Heart right ventricle (tissue), 16 donors: ENCODE data around the gene MRPS12. TPM values are rescaled to one million over a fixed set of nuclear protein-coding genes. Genes with fewer than 3 reads are reported as not detected.

Experiments used
- ATAC-seq, 8 donors: fragments of 200-7000 bp; cut with Tn5 transposase; one replicate each; pipeline ENCODE4 v1.9.1; 2020; ENCODE audit warnings: mild to moderate bottlenecking in 8 of 8, moderate library complexity in 8 of 8, moderate number of reproducible peaks in 1 of 8
- DNase-seq, 2 donors: peaks; one replicate each; pipeline ENCODE4 v3.0.0-alpha.2; 2020
- H3K27ac ChIP-seq, 10 donors: fragments of 200-600 bp; sonication (generic) in 2 of 10; one replicate each; pipeline versions ENCODE4 v1.5.0 to v1.8.0; 2020 to 2022; ENCODE audit warnings: mild to moderate bottlenecking in 3 of 10
- H3K27me3 ChIP-seq, 7 donors: fragments of 200-600 bp; one replicate each; pipeline ENCODE4 v1.8.0; 2021 to 2022; ENCODE audit warnings: mild to moderate bottlenecking in 2 of 7
- H3K36me3 ChIP-seq, 9 donors: fragments of 200-600 bp; sonication (generic) in 1 of 9; one replicate each; pipeline versions ENCODE4 v1.5.0 to v1.8.0; 2020 to 2022; ENCODE audit warnings: mild to moderate bottlenecking in 2 of 9
- H3K4me1 ChIP-seq, 9 donors: fragments of 200-600 bp; sonication (generic) in 1 of 9; one replicate each; pipeline versions ENCODE4 v1.5.0 to v1.8.0; 2020 to 2022; ENCODE audit warnings: mild to moderate bottlenecking in 4 of 9
- H3K4me3 ChIP-seq, 10 donors: fragments of 200-600 bp; sonication (generic) in 2 of 10; one replicate each; pipeline versions ENCODE4 v1.5.0 to v1.8.0; 2020 to 2022; ENCODE audit warnings: mild to moderate bottlenecking in 7 of 10, moderate library complexity in 2 of 10
- H3K9me3 ChIP-seq, 11 donors: fragments of 200-600 bp in 10 of 11; sonication (generic) in 2 of 11; one replicate each; pipeline versions ENCODE4 v1.5.0 to v1.8.0; 2013 to 2022; ENCODE audit warnings: mild to moderate bottlenecking in 2 of 11, control low read depth in 1 of 11, moderate library complexity in 1 of 11
- CTCF ChIP-seq, 9 donors: fragments of 200-600 bp; sonication (generic) in 2 of 9; IDR thresholded peaks; one replicate each; pipeline versions ENCODE4 v1.5.0 to v1.8.0; 2021 to 2022; ENCODE audit warnings: antibody characterized with exemption in 9 of 9, mild to moderate bottlenecking in 5 of 9, moderate library complexity in 1 of 9
- WGBS, 2 donors: extraction: QIAGEN DNeasy Blood & Tissue Kit; methylation state at CpG; one replicate each; pipeline ENCODE4 v1.1.7; 2013; ENCODE audit warnings: inconsistent platforms in 1 of 2; 5-methylcytosine and 5-hydroxymethylcytosine counted together
- intact Hi-C, 10 donors: fragments of 100-400 bp; cut with DNase I; formaldehyde crosslinking; loops; one replicate each; pipeline versions ENCODE4 v1.11.1 to v1.14.2; 2022
- polyA plus RNA-seq, 2 donors: library from polyadenylated mRNA; stranded (reverse); fragments of 200-250 nt; gene quantifications; one replicate each; pipeline ENCODE4 v1.2.3, GENCODE V29; 2013
- total RNA-seq, 10 donors: library from RNA; stranded (reverse); fragmentation: NEBNext Ultra II Directional in 3 of 10; extraction: Animal tissue kit (Norgen Biotek cat#: 25700) in 3 of 10; gene quantifications; one replicate each; pipeline versions ENCODE4 v1.2.1 to v1.2.4, GENCODE V29; 2021 to 2023
- donor health status: Arrhythmogenic right ventricular cardiomyopathy.
- donor health status: ischemic (EF 13 %, LVEDD 7.1; RV severe dilation, severe dysfunction).
- donor health status: healthy with polysubstance abuse.
- donor health status: DM: no; HTN: yes; CAD: no.
- donor health status: DM: no; HTN: no; CAD: no.
- donor health status: ischemic (EF 25% LVEDD 6.9; RV normal size, moderate dysfunction).
- donor health status: ischemic (EF 25% LVEDD 5.7; RV mildly dilated, moderate dysfunction).
- donor health status: healthy.
- donor health status: DM: yes; HTN: yes; CAD: no.
- donor health status: Ischemic cardiomyopathy.
- donor health status: ischemic (EF 35%, LVEDD 5.7; RV mildly dilated, moderate dysfunction).
- donor health status: nonischemic (EF 11% LVEDD 7.7; RV severe dilation, severe dysfunction).
- donor health status: DM: yes; HTN: yes; CAD: no.
- donor health status: PGD.
- donor health status: ischemic (EF 29% LVEDD 5.4; RV normal size, mild dysfunction).
- donor health status: nonischemic (EF 23%, LVEDD 6.1; RV moderate dilation, normal function).

Gene MRPS12
- total and polyA plus RNA-seq, 12 donors, result 39.7 to 122 (median 54.1) TPM

- no peaks in the 10 kb centered on the region for H3K9me3 ChIP-seq
- intact Hi-C loops, result loop anchor here in 3 of 10 donors (10.0 kb wide), 5 partner anchors 188 to 528 kb away; partner anchors contain the start of gene ACTN4 (in 1 of the 3)
- DNase-seq (no peak), ATAC-seq (no peak)
- TF ChIP-seq CTCF (IDR thresholded peaks at IDR 0.05), result no peak
- H3K27me3 ChIP-seq, result no peaks in the 10 kb centered on the region
- H3K27ac ChIP-seq, result no peak overlapping the region
- H3K4me3 ChIP-seq, result no peak overlapping the region
- H3K4me1 ChIP-seq, result no peaks in the 10 kb centered on the region
- WGBS, 2 donors, result 89 to 92% methylated on average over 5 of the region's 5 CpGs
- peaks cover 0 to 46% (median 17%) of the 10 kb centered on the region in 9 donors for H3K36me3 ChIP-seq
Observed at GRCh38 chr19:38922482-38922881, 8.3 kb upstream of the MRPS12 start.

- DNase-seq (no peak), ATAC-seq (no peak)
- H3K4me1 ChIP-seq, result peaks cover 0 to 10% (median 5%) of the 10 kb centered on the region in 9 donors
- peak overlapping the region in 1 of 10 donors; percentile 18 for H3K27ac ChIP-seq
- intact Hi-C loops, result loop anchor here in 3 of 10 donors (10.0 kb wide), 5 partner anchors 190 to 530 kb away; partner anchors contain the start of gene ACTN4 (in 1 of the 3)
- WGBS, 2 donors, result 96 to 97% methylated on average over 7 of the region's 7 CpGs
- no peak for TF ChIP-seq CTCF (IDR thresholded peaks at IDR 0.05)
- no peaks in the 10 kb centered on the region for H3K9me3 ChIP-seq
- H3K36me3 ChIP-seq, result peaks cover 0 to 46% (median 17%) of the 10 kb centered on the region in 9 donors
- H3K27me3 ChIP-seq, result no peaks in the 10 kb centered on the region
- H3K4me3 ChIP-seq, result no peak overlapping the region
Observed at GRCh38 chr19:38924388-38924787, 6.4 kb upstream of the MRPS12 start.

- no peak for ATAC-seq
Observed at GRCh38 chr19:38928391-38929001, 2.2 kb upstream of the MRPS12 start.

More at GRCh38 chr19:38928391-38929001, 2.2 kb upstream of the MRPS12 start:
- Histone ChIP-seq H3K27me3 (no peaks in the 10 kb centered on the region), H3K4me3 (no peak overlapping the region), H3K27ac (peak overlapping the region in 8 of 10 donors; percentile 3 to 67 (median 40)), H3K36me3 (peaks cover 0 to 42% (median 17%) of the 10 kb centered on the region in 9 donors), H3K9me3 (no peaks in the 10 kb centered on the region), H3K4me1 (peaks cover 9 to 37% (median 29%) of the 10 kb centered on the region in 9 donors)
- 64 to 81% methylated on average over 4 of the region's 4 CpGs for WGBS, 2 donors
- no peak for TF ChIP-seq CTCF (IDR thresholded peaks at IDR 0.05)
- no peak for DNase-seq
- intact Hi-C loops, result loop anchor here in 3 of 10 donors (10.0 kb wide), 5 partner anchors 194 to 534 kb away; partner anchors contain the start of gene ACTN4 (in 1 of the 3)
